ENCODE measurements around the gene DNAH12. TPM values are rescaled to one million over a fixed set of nuclear protein-coding genes. Genes with fewer than 3 reads are reported as not detected.

The DNAH12 gene, protein sequence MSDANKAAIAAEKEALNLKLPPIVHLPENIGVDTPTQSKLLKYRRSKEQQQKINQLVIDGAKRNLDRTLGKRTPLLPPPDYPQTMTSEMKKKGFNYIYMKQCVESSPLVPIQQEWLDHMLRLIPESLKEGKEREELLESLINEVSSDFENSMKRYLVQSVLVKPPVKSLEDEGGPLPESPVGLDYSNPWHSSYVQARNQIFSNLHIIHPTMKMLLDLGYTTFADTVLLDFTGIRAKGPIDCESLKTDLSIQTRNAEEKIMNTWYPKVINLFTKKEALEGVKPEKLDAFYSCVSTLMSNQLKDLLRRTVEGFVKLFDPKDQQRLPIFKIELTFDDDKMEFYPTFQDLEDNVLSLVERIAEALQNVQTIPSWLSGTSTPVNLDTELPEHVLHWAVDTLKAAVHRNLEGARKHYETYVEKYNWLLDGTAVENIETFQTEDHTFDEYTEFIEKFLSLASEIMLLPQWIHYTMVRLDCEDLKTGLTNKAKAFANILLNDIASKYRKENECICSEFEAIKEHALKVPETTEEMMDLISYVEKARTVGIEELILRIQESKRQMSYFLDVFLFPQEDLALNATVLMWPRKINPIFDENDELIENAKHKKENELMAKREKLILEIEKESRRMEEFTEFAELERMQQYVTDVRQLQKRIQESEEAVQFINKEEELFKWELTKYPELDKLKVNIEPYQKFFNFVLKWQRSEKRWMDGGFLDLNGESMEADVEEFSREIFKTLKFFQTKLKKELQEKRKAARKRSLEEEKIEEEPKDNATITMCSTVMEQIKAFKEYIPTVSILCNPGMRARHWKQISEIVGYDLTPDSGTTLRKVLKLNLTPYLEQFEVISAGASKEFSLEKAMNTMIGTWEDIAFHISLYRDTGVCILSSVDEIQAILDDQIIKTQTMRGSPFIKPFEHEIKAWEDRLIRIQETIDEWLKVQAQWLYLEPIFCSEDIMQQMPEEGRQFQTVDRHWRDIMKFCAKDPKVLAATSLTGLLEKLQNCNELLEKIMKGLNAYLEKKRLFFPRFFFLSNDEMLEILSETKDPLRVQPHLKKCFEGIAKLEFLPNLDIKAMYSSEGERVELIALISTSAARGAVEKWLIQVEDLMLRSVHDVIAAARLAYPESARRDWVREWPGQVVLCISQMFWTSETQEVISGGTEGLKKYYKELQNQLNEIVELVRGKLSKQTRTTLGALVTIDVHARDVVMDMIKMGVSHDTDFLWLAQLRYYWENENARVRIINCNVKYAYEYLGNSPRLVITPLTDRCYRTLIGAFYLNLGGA (N-terminal part only)
- total RNA-seq (0.58 TPM), polyA plus RNA-seq (ENCODE audit: insufficient read depth in 1 of 8, insufficient read length in 8 of 8, low replicate concordance in 1 of 8) (under 1 TPM; 0.04 to 0.49 (median 0.26) TPM)
- long read RNA-seq, donor 1 = 0 reads
- long read RNA-seq, donor 2 = 0 reads
- long read RNA-seq, donor 3 = 0 reads
- long read RNA-seq, donor 4 = 0 reads
- long read RNA-seq, donor 5 = 0 reads
- long read RNA-seq, donor 6 = 0 reads
- long read RNA-seq, donor 7 = 0 reads
- long read RNA-seq, donor 8 = 0 reads
- long read RNA-seq, donor 9 = 0 reads
- long read RNA-seq, donor 10 = 0 reads
- long read RNA-seq, donor 11 = 0 reads

DNA sequence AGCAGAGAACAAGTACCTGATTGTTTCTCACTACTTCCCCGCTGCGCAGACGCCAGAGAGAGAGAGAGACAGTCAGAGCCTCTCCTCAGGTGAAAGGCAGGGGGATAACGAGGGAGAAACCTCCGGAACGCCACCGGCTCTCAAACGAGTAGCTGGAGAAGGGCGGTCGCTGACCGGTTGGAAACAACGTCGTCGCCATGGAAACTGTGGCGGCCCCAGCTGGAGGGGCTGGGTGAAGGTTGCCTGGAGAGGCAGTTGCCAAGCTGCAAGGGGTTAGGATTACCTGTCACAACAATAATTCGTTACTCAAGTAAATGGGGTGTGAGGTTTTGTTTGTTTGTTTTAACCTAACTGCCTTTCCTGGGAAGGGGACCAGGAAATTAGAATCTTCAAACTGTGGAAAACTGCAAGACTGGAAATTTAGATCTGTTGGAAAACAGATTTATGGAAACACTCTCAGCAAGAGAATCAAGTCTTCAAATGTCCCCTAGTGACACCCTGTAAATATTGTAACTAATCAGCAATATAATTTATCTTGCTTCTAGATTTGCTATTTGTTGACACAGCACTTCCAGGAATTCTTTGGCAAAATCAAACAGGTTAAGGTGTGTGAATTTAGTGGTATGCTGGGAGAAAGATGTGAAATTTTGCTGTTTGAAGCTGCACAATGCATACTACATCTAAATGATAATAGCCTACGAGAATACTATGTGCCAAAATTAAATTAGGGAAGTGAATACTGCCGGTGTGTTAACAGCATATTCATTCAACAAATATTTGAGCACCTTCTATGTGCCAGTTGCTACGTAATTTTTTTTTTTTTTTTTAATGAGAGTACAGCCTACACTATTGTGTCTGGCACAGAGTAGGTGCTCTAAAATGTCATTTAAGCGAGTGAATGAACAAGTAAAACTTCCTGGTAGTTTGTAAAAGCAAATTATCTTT is at the start of gene DNAH12:
Gene DNAH12, minus strand, starts transcription at position 164 of the 945 bp plus-strand sequence. CDS start 1,474 bp downstream, outside the sequence.
- H3K27me3 ChIP-seq (ENCODE audit: control insufficient read depth, insufficient read depth, low read length) = peaks cover 3% of the 10 kb centered on the region
- no peak within 1 kb of the TSS for H3K4me3 ChIP-seq (ENCODE audit: low read length)
- peak; percentile 55 for DNase-seq
- 2% methylated on average over 15 of the region's 20 CpGs for WGBS (ENCODE audit: insufficient coverage)
- H3K36me3 ChIP-seq (ENCODE audit: control insufficient read depth, insufficient read depth, low read length) = no peaks in the 10 kb centered on the region
- H3K9me3 ChIP-seq (replicated peaks; ENCODE audit: control insufficient read depth, low read depth, low read length) = no peaks in the 10 kb centered on the region
- no peak within 1 kb of the TSS for H3K27ac ChIP-seq (ENCODE audit: low read length)
- peaks cover 5% of the 10 kb centered on the region for H3K4me1 ChIP-seq (ENCODE audit: control insufficient read depth, insufficient read depth, low read length)

DNA sequence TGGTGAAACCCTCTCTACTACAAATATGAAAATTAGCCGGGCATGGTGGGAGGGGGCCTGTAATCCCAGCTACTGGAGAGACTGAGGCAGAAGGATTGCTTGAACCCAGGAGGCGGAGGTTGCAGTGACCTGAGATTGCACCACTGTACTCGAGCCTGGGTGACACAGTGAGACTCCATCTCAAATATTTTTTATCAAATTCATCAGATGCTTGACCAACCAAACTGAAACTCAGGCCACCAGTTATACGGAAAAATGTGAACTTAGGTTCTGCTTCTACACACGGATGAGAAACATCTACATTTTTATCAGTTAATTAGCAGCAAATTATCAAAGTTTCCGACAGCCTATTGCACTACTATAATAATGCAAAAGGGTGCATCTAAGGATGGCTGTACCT is 48.2 kb upstream of the DNAH12 start:
- no peak for DNase-seq
- Histone ChIP-seq H3K9me3 (replicated peaks; ENCODE audit: control insufficient read depth, low read depth, low read length) (no peaks in the 10 kb centered on the region), H3K27ac (ENCODE audit: low read length) (no peak overlapping the region), H3K27me3 (ENCODE audit: control insufficient read depth, insufficient read depth, low read length) (no peaks in the 10 kb centered on the region), H3K4me3 (ENCODE audit: low read length) (no peak overlapping the region), H3K4me1 (ENCODE audit: control insufficient read depth, insufficient read depth, low read length) (peaks cover 7% of the 10 kb centered on the region), H3K36me3 (ENCODE audit: control insufficient read depth, insufficient read depth, low read length) (peaks cover 7% of the 10 kb centered on the region)
- WGBS (ENCODE audit: insufficient coverage) = 79% methylated on average over 2 of the region's 6 CpGs

DNA sequence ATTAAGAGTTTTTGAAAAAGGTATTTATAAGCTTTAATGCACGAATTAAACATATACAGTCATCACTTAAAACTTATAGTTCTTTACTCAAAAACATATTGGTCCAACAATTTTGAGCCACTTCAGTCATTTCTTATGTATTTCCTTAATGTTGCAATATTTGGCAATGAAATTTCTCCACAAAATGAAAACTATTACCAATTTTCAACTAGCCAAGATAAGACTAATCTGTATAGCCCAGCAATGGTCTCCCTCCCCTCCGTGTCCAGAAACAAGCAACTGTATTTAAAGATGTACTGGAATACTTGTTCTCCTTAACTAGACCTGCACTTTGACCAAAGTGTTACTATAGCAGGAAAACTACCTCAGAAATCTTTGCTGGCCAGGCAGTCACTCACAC is 43.8 kb upstream of the DNAH12 start:
- WGBS (ENCODE audit: insufficient coverage) = no CpG with 5 or more reads among the region's 2 CpGs
- peaks cover 9% of the 10 kb centered on the region for H3K36me3 ChIP-seq (ENCODE audit: control insufficient read depth, insufficient read depth, low read length)
- H3K27ac ChIP-seq (ENCODE audit: low read length) = no peak overlapping the region
- H3K4me1 ChIP-seq (ENCODE audit: control insufficient read depth, insufficient read depth, low read length) = peaks cover 1% of the 10 kb centered on the region
- no peak overlapping the region for H3K4me3 ChIP-seq (ENCODE audit: low read length)
- no peak for DNase-seq
- H3K27me3 ChIP-seq (ENCODE audit: control insufficient read depth, insufficient read depth, low read length) = no peaks in the 10 kb centered on the region
- H3K9me3 ChIP-seq (replicated peaks; ENCODE audit: control insufficient read depth, low read depth, low read length) = no peaks in the 10 kb centered on the region

DNA sequence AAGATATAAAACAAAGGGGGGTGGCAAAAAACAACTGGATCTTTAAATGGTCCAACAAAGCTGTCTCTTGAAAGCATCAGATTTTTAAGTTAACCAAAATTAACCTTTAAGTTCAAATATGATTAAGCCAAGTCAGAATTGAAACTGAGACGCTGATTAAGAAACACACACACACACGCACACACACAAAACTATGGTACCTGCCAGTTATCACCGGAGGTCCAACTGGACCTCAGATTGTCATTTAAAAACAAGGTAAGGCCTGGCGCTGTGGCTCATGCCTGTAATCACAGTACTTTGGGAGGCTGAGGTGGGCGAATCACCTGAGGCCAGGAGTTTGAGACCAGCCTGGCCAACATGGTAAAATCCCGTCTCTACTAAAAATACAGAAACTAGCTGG is 42.6 kb upstream of the DNAH12 start:
- H3K9me3 ChIP-seq (replicated peaks; ENCODE audit: control insufficient read depth, low read depth, low read length) = no peaks in the 10 kb centered on the region
- H3K4me1 ChIP-seq (ENCODE audit: control insufficient read depth, insufficient read depth, low read length) = no peaks in the 10 kb centered on the region
- DNase-seq = no peak
- no peak overlapping the region for H3K4me3 ChIP-seq (ENCODE audit: low read length)
- H3K27ac ChIP-seq (ENCODE audit: low read length) = no peak overlapping the region
- WGBS (ENCODE audit: insufficient coverage) = 100% methylated on average over 1 of the region's 6 CpGs
- peaks cover 15% of the 10 kb centered on the region for H3K36me3 ChIP-seq (ENCODE audit: control insufficient read depth, insufficient read depth, low read length)
- H3K27me3 ChIP-seq (ENCODE audit: control insufficient read depth, insufficient read depth, low read length) = no peaks in the 10 kb centered on the region

DNA sequence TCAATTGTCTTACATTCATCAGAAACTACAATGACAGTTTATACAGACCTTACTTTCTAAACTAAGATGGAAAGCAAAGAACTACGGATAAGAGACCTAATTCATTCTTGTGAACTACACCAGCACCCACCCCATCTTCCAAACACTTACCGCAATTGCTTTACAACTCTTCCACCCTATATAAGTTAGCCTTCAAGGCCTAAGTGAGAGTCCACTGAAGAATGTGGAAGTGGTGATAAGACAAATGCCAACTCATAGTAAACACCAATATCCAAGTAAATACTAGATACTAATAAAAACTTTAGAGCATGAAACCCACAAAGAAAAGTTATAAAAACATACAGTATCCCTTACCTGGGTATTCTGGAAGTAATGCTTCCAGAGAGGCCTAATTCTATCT is 39.4 kb upstream of the DNAH12 start:
- no peaks in the 10 kb centered on the region for H3K27me3 ChIP-seq (ENCODE audit: control insufficient read depth, insufficient read depth, low read length)
- H3K9me3 ChIP-seq (replicated peaks; ENCODE audit: control insufficient read depth, low read depth, low read length) = no peaks in the 10 kb centered on the region
- DNase-seq = no peak
- WGBS (ENCODE audit: insufficient coverage) = no CpG with 5 or more reads among the region's 2 CpGs
- H3K4me1 ChIP-seq (ENCODE audit: control insufficient read depth, insufficient read depth, low read length) = no peaks in the 10 kb centered on the region
- H3K4me3 ChIP-seq (ENCODE audit: low read length) = no peak overlapping the region
- H3K36me3 ChIP-seq (ENCODE audit: control insufficient read depth, insufficient read depth, low read length) = peaks cover 23% of the 10 kb centered on the region
- H3K27ac ChIP-seq (ENCODE audit: low read length) = no peak overlapping the region

DNA sequence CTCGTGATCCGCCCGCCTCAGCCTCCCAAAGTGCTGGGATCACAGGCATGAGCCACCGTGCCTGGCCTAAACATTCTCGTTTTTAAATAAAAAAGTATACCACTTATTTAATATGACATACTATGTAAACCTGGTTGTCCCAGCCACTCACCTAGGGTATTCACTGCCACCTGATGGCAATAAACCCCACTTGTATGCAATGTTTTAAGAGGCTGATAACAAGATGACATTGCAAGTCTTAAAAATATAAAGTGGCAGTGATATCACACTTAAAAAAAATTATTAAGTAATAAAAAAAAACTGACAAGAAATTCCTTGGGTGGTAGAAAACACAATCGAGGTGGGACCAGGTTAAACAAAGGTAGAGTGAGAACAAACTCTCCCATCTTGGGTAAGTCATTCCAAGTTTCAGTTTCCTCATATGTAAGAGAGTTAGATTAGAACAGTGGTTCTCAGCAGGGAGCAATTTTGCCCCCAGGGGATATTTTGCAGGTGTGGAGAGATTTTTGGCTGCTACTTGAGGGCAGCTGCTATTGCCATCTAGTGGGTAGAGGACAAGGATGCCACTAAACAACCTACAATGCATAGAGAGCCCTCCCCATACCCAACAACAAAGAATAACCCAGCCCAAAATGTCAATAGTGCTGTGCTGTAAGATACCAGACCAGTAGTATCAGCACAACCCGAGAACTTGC is 38.5 kb upstream of the DNAH12 start:
- Histone ChIP-seq H3K27me3 (ENCODE audit: control insufficient read depth, insufficient read depth, low read length) (no peaks in the 10 kb centered on the region), H3K4me3 (ENCODE audit: low read length) (no peak overlapping the region), H3K4me1 (ENCODE audit: control insufficient read depth, insufficient read depth, low read length) (no peaks in the 10 kb centered on the region), H3K36me3 (ENCODE audit: control insufficient read depth, insufficient read depth, low read length) (peaks cover 33% of the 10 kb centered on the region), H3K27ac (ENCODE audit: low read length) (no peak overlapping the region), H3K9me3 (replicated peaks; ENCODE audit: control insufficient read depth, low read depth, low read length) (no peaks in the 10 kb centered on the region)
- DNase-seq = no peak
- WGBS (ENCODE audit: insufficient coverage) = no CpG with 5 or more reads among the region's 7 CpGs

DNA sequence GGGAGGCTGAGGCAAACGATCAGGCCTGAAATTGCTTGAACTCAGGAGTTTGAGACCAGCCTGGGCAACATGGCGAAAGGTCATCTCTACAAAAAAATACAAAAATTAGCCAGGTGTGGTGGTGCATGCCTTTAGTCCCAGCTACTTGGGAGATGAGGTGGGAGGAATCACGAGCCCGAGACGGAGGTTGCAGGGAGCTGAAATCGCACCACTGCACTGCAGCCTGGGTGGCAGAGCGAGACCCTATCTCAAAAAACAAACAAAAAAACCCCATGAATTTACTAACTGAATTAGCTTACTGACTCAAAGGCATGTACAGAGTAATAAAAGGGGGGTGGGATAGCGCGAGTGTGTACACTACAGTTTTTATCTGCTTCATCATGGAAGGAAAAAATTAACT is 33.7 kb upstream of the DNAH12 start:
- Histone ChIP-seq H3K4me3 (ENCODE audit: low read length) (no peak overlapping the region), H3K4me1 (ENCODE audit: control insufficient read depth, insufficient read depth, low read length) (no peaks in the 10 kb centered on the region), H3K27ac (ENCODE audit: low read length) (no peak overlapping the region), H3K27me3 (ENCODE audit: control insufficient read depth, insufficient read depth, low read length) (no peaks in the 10 kb centered on the region), H3K9me3 (replicated peaks; ENCODE audit: control insufficient read depth, low read depth, low read length) (no peaks in the 10 kb centered on the region), H3K36me3 (ENCODE audit: control insufficient read depth, insufficient read depth, low read length) (peaks cover 45% of the 10 kb centered on the region)
- 86% methylated on average over 1 of the region's 9 CpGs for WGBS (ENCODE audit: insufficient coverage)
- no peak for DNase-seq

DNA sequence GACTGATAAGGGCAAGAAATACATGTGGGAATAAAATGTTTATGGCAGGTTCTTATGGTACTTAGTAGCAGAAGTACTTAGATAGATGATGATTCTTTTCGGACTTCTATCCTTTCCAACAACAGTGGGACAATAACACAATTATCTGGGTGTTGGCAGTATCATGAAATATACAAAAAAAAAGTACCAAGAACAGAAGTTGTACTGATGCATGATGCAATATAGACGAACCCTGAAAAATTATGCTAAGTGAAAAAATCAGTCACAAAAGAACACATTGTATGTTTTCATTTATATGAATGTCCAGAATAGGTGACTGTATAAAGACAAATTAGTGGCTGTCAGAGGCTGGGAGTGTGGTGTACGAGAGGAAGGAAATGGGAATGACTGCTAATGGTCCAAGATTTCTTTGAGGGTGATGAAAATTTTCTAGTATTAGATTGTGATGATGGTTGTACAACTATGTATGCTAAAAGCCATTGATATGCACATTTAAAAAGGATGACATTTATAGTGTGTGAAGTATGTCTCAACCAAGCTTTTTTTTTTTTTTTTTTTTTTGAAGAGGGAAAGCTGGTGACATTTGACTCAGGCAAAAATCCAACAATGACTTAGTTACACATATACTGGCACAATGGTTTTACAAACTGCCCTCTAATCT is 32.0 kb upstream of the DNAH12 start:
- Histone ChIP-seq H3K36me3 (ENCODE audit: control insufficient read depth, insufficient read depth, low read length) (peaks cover 41% of the 10 kb centered on the region), H3K27ac (ENCODE audit: low read length) (no peak overlapping the region), H3K27me3 (ENCODE audit: control insufficient read depth, insufficient read depth, low read length) (no peaks in the 10 kb centered on the region), H3K4me1 (ENCODE audit: control insufficient read depth, insufficient read depth, low read length) (no peaks in the 10 kb centered on the region), H3K4me3 (ENCODE audit: low read length) (no peak overlapping the region), H3K9me3 (replicated peaks; ENCODE audit: control insufficient read depth, low read depth, low read length) (no peaks in the 10 kb centered on the region)
- WGBS (ENCODE audit: insufficient coverage) = 88% methylated on average over 1 of the region's 3 CpGs
- DNase-seq = no peak
